GM18951 (cell line): ENCODE data around the gene RRM2.
A peak's percentile ranks its signal among the peaks of the same experiment; 100 is the strongest.

Experiments
- POLR2A ChIP-seq: IDR thresholded peaks from 4 replicates; pipeline ENCODE4 v1.6.1; 2011; ENCODE audit warnings: mild to moderate bottlenecking; ENCODE audit not compliant: insufficient read length, insufficient read depth; ENCODE audit errors: extremely low read depth
- in situ Hi-C: fragments of 300-500 bp; cut with MboI; formaldehyde crosslinking; loops from one replicate; pipeline ENCODE4 v1.12.0; 2022; ENCODE audit warnings: low sequenced_read_pairs, mixed read lengths, inconsistent platforms; ENCODE audit not compliant: unreplicated experiment

The RRM2 gene

GRCh38 chr2:10122500-10123280 lies at the start of gene RRM2:
Gene RRM2 (plus strand): TSS chr2:10122739. CDS start chr2:10122799, 60 bp downstream.
- in situ Hi-C loops, result loop anchor here (5.0 kb wide), 1 partner anchor 45 kb away; no protein-coding TSS in a partner anchor
- peak; percentile 99 for TF ChIP-seq POLR2A

GRCh38 chr2:10073706-10074105 lies 48.8 kb upstream of the RRM2 start:
- in situ Hi-C loops, result no loop called here

DNA sequence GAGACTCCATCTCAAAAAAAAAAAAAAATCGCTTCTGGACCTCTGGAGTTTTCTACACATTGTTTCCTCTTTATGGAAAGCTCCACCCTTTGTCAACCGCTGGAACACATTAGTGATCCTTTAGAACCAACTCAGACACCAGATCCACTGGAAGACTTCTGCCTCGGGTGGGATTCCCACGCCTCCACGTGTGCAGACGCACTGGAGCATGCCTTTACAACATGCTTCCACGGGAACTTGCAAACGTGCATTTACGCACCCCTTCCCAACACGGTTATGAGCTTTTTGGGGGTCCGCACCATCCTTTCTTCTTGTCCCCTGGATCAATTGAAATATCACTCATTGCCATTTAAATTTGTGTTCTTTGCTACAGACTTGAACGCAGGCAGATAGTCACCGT lies 47.4 kb upstream of the RRM2 start:
- in situ Hi-C loops, result loop anchor here (5.0 kb wide), 1 partner anchor 47 kb away; the partner anchor contains the start of gene RRM2
- no peak for TF ChIP-seq POLR2A

More at GRCh38 chr2:10073706-10074105, 48.8 kb upstream of the RRM2 start:
- no peak for TF ChIP-seq POLR2A

GRCh38 chr2:10075571-10076209 lies 46.8 kb upstream of the RRM2 start:
- no peak for TF ChIP-seq POLR2A
- in situ Hi-C loops, result loop anchor here (5.0 kb wide), 1 partner anchor 47 kb away; the partner anchor contains the start of gene RRM2

DNA sequence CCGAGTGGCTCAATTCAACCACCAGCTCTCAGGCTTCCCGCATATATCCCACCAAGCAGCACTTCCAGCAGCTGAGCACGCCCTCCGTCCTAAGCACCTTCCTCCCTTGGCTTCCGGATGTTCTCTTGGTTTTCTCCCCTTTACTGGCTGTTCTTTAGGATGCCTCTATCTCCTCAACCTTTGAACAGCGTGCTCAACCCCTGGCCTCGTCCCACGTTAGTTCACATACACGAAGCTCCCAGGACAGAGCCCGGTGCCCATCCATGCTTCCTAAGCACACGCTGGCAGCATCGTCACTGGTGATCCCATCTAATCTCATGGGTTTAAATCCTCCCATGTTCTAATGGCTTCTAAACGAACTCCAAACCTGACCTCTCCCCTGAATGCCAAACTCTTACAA lies 46.0 kb upstream of the RRM2 start:
- TF ChIP-seq POLR2A, result no peak
- in situ Hi-C loops, result loop anchor here (5.0 kb wide), 1 partner anchor 46 kb away; the partner anchor contains the start of gene RRM2

- in situ Hi-C loops, result loop anchor here (5.0 kb wide), 1 partner anchor 45 kb away; the partner anchor contains the start of gene RRM2
- TF ChIP-seq POLR2A, result no peak
Measured at GRCh38 chr2:10076988-10077527, 45.5 kb upstream of the RRM2 start.

DNA sequence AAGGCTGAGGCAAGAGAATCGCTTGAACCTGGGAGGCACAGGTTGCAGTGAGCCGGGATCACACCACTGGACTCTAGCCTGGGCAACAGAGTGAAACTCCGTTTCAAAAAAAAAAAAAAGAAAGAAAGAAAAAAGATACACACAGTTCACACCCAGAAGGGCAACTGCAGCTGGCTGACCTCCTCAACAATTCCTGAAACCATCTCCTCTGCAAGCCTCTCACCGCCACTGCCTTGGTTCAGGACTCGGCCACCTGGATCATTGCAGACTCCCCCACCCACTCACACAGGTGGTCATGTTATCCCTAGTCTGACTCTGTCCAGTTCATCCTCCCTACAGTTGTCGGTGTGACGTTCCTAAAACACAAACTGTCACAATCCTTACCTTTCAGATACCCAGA lies 44.5 kb upstream of the RRM2 start:
- in situ Hi-C loops, result loop anchor here (5.0 kb wide), 1 partner anchor 44 kb away; the partner anchor contains the start of gene RRM2
- TF ChIP-seq POLR2A, result no peak

DNA sequence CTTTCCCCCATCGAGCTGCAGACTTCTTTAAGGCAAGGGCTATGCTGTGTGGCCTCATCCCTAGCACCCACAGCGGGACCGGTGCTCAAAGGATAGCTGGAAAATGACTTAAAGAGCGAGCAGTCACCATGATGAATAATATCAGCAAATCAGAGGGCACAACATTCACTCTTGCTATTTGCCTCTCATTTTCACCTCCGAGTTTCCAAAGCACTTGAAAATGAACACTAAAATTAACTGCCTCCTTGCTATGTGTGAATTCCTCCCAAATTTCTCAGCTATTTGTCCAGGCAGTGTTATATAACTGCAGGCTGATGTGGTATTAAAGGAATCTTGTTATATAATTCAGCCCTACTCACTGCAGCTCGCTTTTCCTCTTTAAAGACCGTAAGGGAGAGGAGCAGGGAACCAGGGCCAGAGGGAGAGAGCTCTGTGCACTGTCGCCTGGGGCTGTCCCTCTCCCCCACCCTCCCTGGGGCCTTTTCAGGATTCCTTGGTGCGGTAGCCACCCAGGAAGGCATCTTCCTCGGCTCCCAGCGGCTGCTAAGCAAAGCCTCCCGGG lies 43.8 kb upstream of the RRM2 start:
- TF ChIP-seq POLR2A, result no peak
- in situ Hi-C loops, result loop anchor here (5.0 kb wide), 1 partner anchor 44 kb away; the partner anchor contains the start of gene RRM2

GRCh38 chr2:10079266-10079869 lies 43.2 kb upstream of the RRM2 start:
- in situ Hi-C loops, result loop anchor here (5.0 kb wide), 1 partner anchor 43 kb away; the partner anchor contains the start of gene RRM2
- TF ChIP-seq POLR2A, result no peak

- TF ChIP-seq POLR2A, result peak; percentile 66
- in situ Hi-C loops, result loop anchor here (5.0 kb wide), 1 partner anchor 42 kb away; the partner anchor contains the start of gene RRM2
Measured at GRCh38 chr2:10079870-10080535, 42.5 kb upstream of the RRM2 start, which contains the start of gene CYS1. Gene CYS1 (minus strand): TSS chr2:10080411. CDS start chr2:10080223, 188 bp downstream.

GRCh38 chr2:10080536-10081304 lies 41.8 kb upstream of the RRM2 start:
- in situ Hi-C loops, result no loop called here

More at GRCh38 chr2:10080536-10081304, 41.8 kb upstream of the RRM2 start:
- TF ChIP-seq POLR2A, result peak; percentile 60
